ELR (cell line): ENCODE data around the gene ZDHHC7.

Source experiments
- DNase-seq: peaks from one replicate; pipeline ENCODE4 v3.0.0-alpha.2; 2015; ENCODE audit warnings: low read depth

The ZDHHC7 gene

DNA sequence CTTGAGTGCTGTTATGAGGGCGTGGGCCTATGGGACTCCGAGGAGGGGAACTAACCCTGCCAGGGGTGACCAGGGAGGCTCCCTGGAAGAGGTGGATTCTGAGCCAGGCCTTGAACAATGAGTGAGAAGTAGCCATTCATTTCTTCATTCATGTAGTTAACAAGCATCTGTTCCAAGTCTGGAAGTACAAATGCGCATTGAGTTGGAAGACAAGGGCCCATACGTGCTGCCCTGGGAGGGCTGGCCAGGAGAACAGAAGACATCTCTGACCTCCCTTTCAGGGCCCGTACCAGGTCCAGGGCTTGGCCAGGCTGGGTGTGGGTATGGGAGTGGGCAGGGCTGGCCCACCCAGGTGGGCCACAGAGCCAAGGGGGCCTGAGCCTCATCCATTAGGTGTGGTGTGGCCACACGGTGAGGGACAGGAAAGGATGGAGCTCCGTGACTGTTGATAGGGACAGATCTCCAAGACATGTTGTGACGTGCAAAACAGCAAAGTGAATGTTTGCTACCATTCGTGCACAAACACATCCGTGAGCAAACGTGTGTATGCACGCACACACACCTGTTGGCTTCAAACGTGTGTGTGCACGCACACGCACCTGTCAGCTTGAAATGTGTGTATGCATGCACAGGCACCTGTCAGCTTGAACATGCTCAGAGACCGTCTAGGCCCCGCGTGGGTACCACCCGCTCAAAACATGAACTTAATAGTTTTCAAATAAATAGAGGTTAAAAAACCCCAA, 46.8 kb downstream of the ZDHHC7 start:
- no peak for DNase-seq

DNA sequence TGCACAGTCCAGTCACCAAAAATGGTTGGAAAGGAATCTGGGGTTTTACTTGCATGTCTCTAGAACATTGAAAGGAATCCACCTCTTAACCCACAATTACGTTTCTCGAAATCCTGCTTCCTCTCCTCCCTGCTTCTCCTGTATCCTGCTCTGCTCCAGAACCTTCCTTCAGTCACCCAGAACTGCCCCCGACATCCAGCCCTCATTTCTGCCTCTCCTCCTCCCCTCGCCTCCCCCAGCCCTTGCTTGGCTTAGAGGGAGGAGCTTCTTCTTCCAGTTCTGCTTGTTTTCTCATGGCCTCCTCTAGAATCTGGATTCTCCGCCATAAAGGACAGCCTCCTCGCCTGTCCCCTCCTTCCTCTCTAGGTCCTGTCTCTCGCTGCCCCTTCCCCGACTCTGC, 48.3 kb downstream of the ZDHHC7 start:
- DNase-seq = no peak

DNA sequence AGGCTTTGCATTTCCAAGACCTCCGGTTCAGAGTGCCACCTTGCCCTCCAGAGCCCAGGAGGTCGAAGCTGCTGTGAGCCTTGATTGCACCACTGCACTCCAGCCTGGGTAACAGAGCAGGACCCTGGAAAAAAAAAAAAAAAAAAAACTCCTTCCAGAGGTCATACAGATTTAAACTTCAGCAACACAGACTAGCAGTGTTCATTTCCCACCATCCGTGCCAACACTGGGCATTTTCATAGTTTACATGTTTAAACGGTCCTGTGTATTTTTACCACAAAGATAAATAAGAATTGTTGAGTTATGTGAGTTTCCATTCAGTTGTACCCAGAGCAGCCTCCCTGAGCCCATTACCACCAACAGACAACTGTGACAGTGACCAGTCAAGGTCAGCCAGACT, 50.4 kb downstream of the ZDHHC7 start:
- no peak for DNase-seq

DNA sequence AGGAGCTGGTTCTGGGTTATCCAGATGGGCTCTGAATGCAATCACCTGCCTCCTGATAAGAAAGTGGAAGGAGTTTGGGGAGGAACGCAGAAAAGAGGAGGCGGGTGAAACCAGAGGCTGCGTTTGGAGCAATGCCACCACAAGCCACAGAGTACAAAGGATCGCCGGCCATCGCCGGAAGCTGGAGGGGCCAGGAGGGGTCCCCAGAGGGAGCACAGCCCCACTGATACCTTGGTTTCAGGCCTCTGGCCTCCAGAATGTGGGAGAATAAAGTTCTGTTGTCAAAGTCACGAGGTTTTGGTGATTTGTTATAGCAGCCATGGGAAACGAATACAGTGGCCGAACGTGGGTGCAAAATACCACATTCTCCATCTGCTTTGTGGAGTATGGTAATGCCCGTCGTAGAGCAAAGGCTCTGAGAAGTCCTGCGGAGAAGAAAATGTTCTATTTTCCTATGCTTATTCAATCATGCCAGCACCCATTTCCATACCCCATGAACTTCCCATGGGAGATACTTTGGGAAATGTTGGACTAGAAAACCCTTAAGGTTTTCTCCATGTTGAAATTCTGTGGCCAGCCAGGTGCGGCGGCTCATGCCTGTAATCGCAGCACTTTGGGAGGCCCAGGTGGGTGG, 51.4 kb downstream of the ZDHHC7 start:
- DNase-seq = no peak

DNA sequence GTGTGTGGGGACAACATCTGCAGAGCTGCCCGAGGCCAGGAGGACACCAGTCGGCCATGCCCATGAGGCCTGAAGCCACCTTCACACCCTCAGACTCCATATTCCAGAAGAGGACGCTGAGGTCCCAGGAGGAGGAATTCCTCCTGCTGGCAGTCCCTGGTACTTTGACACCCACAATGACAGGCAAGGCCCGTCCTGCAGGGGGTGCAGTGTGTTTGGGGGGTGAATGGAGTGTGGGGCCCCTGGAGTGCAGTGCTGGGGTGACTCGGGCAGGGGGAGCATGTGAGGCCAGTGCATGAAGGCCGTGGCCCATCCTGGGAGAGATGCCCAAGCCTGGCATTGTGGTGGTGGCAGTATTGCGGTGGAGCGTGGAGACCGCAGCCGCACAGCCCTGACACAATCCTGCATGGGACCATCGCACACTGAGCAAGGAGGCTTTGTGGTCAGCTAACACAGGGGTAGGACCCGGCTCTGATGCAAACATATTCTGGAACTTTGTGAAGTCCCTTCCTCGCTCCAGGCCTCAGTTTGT, 52.2 kb downstream of the ZDHHC7 start:
- peak; percentile 49 for DNase-seq

DNA sequence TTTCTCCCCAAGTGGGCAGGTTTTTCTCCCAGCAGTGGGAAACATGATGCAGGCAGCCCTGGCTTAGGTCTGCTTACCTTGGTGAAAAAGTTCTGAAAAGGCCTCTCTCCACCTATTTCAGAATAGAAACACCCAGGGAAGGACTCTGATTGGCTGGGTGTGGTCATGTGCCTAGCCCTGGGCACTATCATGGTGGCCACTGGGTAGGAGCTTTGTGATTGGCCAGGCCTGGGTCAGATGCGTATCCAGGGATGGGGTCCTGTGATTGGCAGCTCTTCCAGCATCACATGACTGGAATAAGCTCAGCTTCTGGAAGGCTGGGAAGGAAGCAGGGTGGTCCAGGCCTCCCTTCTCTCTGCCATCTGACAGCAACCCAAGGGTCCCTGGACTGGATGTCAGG, 53.5 kb downstream of the ZDHHC7 start:
- DNase-seq = no peak

DNA sequence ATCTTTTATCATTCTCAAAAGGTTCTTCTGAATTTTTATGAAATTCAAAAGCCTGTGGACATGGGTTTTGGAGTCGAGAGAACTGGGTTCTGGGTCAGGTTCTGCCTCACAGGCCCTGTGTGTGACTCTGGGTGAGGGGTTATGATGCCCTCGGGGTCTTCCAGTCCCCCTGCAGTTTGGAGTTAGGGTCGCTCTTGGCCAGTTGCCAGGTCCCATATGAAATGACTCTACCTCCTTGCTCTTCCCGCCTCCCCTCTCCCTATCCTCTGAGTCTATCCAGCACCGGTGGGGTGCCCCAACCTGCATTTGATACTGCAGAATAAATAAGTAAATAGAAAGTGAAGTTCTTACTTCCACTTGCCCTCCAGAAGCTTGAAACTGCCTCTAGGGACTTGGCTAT, 54.1 kb downstream of the ZDHHC7 start:
- no peak for DNase-seq

DNA sequence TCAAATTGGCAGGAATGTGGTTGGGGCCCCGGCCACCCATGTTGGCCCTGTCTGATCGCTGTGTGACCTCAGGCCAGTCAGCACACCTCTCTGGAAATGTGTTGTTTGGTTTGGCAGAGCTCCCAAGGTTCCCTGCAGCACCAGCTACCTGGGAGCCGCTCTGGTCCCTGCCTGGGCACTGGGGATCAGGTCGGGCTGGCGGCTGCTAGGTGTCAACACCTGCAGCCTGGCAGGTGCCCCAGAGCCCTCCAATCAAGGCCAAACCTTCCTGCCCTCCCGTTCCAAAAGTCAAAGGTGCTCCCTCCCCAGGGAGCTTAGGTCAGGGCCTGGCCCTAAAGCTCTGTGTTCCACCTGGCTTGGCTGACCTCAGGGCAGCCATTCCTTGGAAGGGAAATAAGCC, 55.9 kb downstream of the ZDHHC7 start:
- no peak for DNase-seq

DNA sequence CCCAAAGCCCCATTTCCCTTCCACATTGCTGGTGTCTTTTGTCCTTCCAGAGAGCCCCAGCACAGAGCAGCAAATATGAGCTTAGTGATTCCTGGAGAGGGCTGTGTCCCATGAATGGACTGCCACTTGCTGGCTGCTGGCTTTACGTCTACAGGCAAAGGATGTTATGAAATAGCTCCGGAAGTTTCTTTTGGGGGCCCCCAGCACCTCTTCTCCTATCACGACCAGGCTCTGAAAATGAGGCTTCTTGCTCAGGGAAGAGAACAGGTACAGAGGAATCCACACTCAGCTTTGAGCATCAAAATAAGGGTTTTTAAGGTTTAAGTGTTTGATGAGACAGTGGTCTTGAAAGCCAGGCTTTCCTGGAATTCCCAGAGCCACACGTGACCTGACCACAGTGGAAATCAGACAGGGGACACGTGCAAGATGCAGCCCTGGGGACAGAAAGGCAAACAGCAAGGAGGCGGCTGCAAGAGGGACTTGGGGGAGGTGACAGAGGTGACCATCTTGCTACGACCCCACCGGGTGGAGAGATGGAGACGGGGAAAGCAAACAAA, 58.1 kb downstream of the ZDHHC7 start:
- no peak for DNase-seq

DNA sequence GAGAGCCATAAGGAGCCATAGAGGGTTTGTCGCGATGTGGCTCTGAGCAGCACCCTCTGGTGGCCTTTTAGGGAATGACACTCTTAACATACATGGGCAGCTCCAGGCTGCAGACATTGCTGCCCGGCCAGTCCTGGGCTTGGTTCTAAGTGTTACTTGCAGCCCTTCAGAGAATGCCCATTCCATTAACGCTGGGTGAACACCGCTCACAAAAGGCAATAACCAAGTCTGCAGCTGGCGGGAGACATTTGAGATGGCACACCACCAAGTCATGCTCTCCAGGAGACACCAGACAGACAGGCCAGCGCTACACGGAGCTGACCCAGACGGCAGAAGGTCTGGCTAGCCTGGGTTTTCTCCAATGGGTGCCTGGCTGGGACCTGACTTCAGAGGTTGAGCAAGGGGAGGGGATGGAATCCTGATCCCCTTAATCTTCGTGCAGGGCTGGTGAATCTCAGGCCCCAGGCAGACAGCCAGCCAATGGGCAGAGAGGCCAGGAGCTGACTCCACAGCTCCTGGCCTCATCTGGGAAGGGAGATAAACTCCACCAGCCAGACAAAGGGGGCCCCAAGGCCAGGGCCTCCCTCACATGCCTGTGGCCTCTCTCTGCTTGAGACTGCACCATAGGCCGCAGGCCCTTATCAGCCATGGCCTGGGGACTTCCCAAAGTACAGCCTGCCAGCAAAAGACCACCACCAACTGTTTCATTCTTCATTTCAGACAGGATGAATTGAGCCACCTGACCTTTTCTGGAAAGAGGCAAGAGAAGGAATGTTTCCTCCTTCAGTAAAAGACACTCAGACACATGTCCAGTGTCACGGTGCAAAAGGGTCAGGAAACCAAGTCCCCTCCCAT, 58.8 kb downstream of the ZDHHC7 start:
- peak; percentile 87 for DNase-seq

DNA sequence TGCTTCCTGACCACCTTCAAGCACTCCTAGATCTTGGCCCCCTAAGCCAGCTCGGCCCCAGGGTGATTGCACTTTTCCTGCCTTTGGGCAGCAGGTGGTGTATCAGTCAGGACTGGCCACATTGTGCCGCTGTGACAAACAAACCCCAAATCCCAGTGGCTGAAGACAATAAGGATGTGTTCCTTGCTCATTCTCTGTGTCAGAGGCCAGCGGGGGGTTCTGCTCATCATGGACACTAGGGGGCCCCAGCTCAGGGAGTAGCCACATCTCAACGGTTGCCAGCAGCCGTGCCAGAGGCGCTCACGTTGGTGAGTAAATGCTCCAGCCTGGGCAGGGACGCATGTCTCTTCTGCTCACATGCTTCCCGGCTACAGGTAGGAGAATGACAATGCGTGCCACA, 60.4 kb downstream of the ZDHHC7 start:
- DNase-seq = peak; percentile 71

DNA sequence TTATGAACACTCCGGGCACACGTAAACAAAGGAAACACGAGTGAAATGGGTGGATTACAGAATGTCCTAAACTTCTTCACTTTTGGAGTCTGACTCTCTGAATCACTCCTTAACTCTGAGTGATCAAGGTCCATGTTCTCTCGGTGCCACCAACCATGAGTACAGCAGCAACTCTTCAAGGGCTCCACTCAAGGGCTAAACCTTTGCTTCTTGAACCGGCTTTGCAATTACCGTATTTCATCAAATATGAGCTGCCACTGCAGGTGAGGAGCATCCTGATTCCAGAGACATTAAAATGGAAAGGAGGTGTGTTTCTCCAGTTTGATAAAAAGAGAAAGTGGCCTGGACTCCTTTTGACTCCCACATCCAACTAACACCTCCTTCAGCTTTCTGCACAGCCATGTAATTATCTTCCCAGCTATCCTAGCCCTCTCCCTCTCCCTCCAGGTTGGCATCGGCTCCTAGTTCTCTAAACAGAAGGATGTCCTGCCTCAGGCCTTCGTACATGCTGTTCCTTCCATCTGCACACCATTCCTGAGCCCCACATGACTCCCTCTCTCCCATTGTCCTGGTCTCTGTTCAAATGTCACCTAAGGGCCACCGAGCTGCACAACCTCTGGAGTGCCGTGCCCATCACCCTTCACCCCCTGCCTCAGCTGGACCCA, 61.4 kb downstream of the ZDHHC7 start:
- no peak for DNase-seq

DNA sequence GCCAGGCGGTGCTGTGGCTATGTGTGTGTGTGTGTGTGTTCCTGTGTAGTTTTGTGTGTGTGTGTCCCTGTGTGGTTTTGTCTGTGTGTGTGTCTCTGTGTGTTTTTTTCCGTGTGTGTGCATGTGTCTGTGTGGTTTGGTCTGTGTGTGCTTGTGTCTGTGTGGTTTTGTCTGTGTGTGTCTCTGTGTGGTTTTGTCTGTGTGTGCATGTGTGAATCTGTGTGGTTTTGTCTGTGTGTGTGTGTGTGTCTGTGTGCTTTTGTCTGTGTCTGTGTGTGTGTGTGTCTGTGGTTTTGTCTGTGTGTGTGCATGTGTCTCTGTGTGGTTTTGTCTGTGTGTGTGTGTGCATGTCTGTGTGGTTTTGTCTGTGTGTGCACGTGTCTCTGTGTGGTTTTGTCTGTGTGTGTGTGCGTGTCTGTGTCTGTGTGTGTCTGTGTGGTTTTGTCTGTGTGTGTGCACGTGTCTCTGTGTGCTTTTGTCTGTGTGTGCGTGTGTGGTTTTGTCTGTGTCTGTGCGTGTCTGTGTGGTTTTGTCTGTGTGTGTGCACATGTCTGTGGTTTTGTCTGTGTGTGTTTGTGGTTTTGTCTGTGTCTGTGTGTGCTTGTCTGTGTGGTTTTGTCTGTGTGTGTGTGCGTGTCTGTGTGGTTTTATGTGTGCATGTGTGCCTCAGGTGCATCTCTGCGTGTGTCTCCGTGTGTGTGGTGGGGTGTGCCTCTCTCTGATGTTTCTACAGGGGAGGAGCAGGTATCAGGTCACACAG, 62.3 kb downstream of the ZDHHC7 start:
- no peak for DNase-seq

DNA sequence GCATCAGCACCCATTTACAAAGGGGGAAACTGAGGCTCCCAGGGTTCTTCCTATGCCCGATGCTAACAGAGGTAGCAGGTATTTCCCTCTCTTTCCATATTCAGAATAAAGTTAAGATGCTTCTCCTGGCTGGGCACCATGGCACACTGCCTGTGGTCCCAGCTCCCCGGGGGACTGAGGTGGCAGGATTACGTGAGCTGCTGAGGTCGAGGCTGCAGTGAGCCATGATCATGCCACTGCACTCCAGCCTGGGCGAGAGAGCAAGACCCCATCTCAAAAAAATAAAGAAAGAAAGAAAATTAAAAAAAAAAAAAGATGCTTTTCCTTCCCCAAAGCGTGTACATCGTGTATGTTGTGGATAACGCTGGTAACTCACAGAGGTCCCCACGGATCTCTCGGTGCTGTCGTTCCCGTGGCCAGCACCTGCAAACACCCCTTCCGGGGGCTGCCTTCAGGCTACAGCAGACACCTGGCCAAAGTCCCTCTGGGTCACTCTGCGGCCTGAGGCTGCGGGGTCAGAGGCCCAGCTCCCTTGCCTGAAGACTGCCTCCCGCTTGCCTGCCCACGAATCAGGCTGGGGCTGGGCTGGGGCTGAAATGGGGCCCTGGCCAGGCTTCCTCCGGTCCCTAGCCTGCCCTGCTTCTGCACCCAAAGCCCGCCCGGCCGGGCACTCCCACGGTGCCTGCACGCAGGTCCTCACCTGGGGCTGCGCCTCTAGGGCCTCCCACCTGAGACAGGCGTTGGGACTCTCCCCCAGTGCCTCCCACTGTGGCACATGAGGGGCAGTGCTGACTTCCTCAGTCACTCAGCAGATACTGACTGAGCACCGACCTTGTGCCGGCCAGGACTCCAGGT, 63.1 kb downstream of the ZDHHC7 start:
- DNase-seq = no peak

DNA sequence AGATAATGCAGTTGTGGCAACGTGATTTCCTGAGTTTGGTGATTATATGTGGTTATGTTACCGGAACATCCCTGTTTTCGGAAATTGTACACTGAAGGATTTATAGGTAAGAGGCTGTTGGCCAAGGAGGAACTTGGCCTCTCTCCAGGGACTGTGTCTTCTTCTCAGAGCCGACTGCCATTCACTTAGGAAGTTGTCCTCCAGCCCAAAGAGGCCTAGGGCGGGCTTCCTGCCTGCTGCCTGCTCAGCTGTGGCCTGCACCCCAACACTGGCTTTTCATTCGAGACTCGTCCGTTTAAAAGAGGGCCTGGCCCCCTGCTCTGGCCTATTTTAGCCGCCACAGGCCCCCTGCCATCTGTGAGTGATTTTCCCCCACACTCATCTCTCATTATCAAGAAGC, 64.3 kb downstream of the ZDHHC7 start:
- no peak for DNase-seq

DNA sequence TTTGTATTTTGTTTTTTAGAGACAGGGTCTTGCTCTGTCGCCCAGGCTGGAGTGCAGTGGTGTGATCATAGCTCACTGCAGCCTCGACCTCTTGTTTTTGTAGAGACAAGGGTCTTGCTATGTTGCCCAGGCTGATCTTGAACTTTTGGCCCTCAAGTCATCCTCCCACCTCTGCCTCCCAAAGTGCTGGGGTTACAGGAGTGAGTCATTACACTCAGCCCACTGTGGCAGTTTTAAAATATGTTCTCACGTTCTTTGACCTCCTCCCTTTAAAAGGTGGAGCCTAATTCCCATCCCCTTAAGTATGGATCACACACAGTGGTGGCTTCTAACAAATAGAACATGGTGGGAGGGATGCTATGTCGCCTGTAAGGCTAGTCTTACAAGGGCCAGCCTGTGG, 67.7 kb downstream of the ZDHHC7 start:
- DNase-seq = peak; percentile 45

DNA sequence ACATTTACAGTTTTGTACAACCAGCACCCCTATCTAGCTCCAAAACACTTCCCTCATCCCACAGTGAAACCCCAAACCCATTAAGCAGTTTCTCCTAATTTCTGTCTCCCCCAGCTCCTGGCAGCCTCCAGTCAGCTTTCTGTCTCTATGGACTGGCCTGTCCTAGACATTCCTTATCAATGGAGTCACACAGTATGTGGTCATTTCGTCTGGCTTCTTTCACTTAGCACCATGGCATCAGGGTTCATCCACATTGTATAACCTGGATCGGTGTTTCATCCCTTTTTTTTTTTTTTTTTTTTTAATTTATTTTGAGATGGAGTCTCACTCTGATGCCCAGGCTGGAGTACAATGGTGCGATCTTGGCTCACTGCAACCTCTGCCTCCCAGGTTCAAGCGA, 68.5 kb downstream of the ZDHHC7 start:
- DNase-seq = peak; percentile 62

DNA sequence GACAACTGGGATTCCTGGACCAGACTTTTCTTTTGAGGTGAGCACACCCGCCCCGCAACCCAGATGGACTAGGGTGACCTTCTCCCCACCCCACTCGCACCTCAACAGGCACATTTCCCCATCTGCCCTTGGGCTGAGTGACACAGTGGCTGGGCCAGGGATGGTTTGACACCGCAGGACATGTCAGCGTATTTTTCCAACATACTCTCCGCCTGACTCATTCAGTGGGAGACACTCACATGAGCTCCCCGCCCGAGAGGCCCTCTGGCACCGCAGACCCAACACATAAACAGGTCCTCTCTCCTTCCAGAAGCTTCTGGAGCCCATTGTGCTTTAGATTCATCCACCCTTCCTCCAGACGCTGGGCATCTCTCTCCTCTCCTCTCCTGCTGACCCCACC, 69.4 kb downstream of the ZDHHC7 start:
- DNase-seq = peak; percentile 96

DNA sequence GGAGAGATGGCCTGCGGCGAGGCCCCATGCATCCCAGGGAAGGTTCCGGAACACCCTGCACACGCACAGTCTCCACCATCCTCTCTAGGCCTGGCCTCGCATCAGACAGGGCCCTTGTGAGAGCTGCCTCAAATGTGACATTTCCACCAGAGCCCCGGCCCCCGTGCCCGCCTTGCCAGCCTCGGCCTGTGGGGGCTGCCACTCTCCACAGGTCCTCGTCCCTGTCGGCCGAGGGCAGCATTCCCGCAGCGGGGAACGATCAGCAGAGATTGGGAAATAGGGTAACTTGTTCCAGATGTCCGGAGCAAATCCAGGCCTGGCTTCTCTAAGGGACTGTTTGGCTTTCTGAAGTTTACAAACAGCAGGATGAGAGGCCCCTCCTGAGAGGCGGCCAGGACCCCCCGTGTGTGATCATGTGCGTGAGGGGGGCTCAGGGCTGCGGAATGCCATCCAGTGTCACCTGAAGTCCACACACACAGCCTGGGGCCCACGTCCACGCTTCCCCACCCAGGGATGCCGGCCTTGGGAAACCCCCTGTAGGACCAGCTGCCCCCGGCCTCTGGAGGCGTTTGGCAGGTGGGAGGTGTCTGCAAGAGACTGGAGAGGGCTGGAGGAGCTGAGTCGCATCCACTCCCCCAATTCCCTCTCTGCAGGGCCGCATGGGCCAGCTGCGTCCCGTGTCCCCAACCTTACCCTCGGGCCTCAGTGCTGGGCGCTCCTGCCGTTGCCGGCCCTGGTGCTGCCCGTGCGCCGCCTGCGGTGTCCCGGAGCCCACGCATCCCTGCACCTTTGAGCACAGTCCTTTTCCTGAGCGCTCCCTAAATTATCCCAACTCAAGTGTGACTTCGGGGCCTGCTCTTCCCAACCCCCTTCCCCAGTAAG, 70.4 kb downstream of the ZDHHC7 start:
- DNase-seq = no peak
